HepG2 (cell line): ENCODE measurements around the gene TMEM87A. TPM values are rescaled to one million over a fixed set of nuclear protein-coding genes. Genes with fewer than 3 reads are reported as not detected.

Source experiments
- ATAC-seq: fragments of 200-7000 bp; cut with Tn5 transposase; 3 replicates; pipeline ENCODE4 v1.9.1; 2020; ENCODE audit warnings: mild to moderate bottlenecking, moderate library complexity
- BruUV-seq: library from RNA; stranded (reverse); fragments of 400-500 nt; replicated peaks from 2 replicates; lab custom pipeline; 2021; lab: Mats Ljungman, UMichigan
- CTCF ChIA-PET: fragments of 300-600 bp; formaldehyde crosslinking; extraction: SDS; loops from one replicate; lab custom pipeline; 2021; ENCODE audit warnings: low total read pairs, inconsistent platforms, low intra/inter-chr PET ratio; lab: Yijun Ruan, JAX
- POLR2A ChIA-PET: fragments of 350-600 bp; sonication (Branson Sonifier 250); formaldehyde crosslinking; loops from one replicate; lab custom pipeline; 2020; ENCODE audit warnings: antibody characterized with exemption, inconsistent platforms; lab: Yijun Ruan, JAX
- DNase-seq: peaks from one replicate; pipeline ENCODE4 v3.0.0-alpha.2; 2015; ENCODE audit warnings: low spot score
- FAIRE-seq: peaks from 3 replicates; lab custom pipeline; 2011; peaks lifted over from hg19 to GRCh38; lab: Jason Lieb, UNC
- H2AFZ ChIP-seq: one replicate; pipeline ENCODE4 v1.6.1; 2011; ENCODE audit warnings: low read length, inconsistent platforms
- H3K27ac ChIP-seq: fragments of 300-600 bp; 3 replicates; pipeline ENCODE4 v1.8.0; 2011; ENCODE audit warnings: mixed run types, mild to moderate bottlenecking, mixed read lengths, low read length, inconsistent platforms; ENCODE audit not compliant: insufficient read depth; ENCODE audit errors: extremely low read length
- H3K27me3 ChIP-seq, 2 experiments: fragments of 200-600 bp in 1 of 2; 2 replicates in 1 of 2; 3 replicates in 1 of 2; pipeline versions ENCODE4 v1.6.0 to v1.8.0; 2011; ENCODE audit warnings: low read length in 2 of 2, mild to moderate bottlenecking in 2 of 2, moderate library complexity in 2 of 2, inconsistent platforms in 1 of 2; ENCODE audit not compliant: insufficient read depth in 2 of 2, control insufficient read depth in 1 of 2
- H3K36me3 ChIP-seq, 2 experiments: fragments of 200-600 bp in 1 of 2; replicated peaks in 1 of 2; 2 replicates in 1 of 2; 3 replicates in 1 of 2; pipeline versions ENCODE4 v1.5.1 to v1.8.0; 2011; ENCODE audit warnings: low read length in 2 of 2, inconsistent platforms in 1 of 2; ENCODE audit not compliant: insufficient read depth in 2 of 2, control insufficient read depth in 1 of 2
- H3K4me1 ChIP-seq: 2 replicates; pipeline ENCODE4 v1.5.1; 2012; ENCODE audit warnings: low read length, inconsistent platforms; ENCODE audit not compliant: insufficient read depth
- H3K4me2 ChIP-seq: 2 replicates; pipeline ENCODE4 v1.6.0; 2011; ENCODE audit warnings: low read depth, low read length, inconsistent platforms
- H3K4me3 ChIP-seq, 3 experiments: fragments of 200-600 bp in 1 of 3; sonication (generic), shearing (Covaris generic) in 1 of 3; replicated peaks in 1 of 3; 2 replicates each; pipeline ENCODE4 v1.5.1; 2011 to 2016; ENCODE audit warnings: low read length in 3 of 3, inconsistent platforms in 2 of 3, low read depth in 2 of 3, mild to moderate bottlenecking in 2 of 3, control low read depth in 1 of 3, mixed read lengths in 1 of 3; ENCODE audit not compliant: insufficient read depth in 1 of 3
- H3K79me2 ChIP-seq: one replicate; pipeline ENCODE4 v1.6.1; 2011; ENCODE audit warnings: low read length, inconsistent platforms; ENCODE audit not compliant: insufficient read depth
- H3K9ac ChIP-seq: 2 replicates; pipeline ENCODE4 v1.6.0; 2011; ENCODE audit warnings: mild to moderate bottlenecking, low read depth, low read length, inconsistent platforms; ENCODE audit not compliant: insufficient read depth
- H3K9me3 ChIP-seq: 2 replicates; pipeline ENCODE4 v1.5.1; 2012; ENCODE audit warnings: mild to moderate bottlenecking, low read length
- H4K20me1 ChIP-seq: 2 replicates; pipeline ENCODE4 v1.6.0; 2011; ENCODE audit warnings: inconsistent platforms, mild to moderate bottlenecking, low read length, moderate library complexity; ENCODE audit not compliant: insufficient read depth
- CBFB ChIP-seq: sonication (generic); formaldehyde crosslinking; IDR thresholded peaks from 2 replicates; pipeline ENCODE4 v1.4.0; 2020; ENCODE audit warnings: missing genetic modification reagents
- DNMT3B ChIP-seq: conservative IDR thresholded peaks from 2 replicates; pipeline ENCODE4 v1.6.1; 2016; ENCODE audit warnings: missing biosample characterization, control low read depth
- ERF ChIP-seq: IDR thresholded peaks from 2 replicates; pipeline ENCODE4 v1.6.1; 2018; ENCODE audit warnings: missing biosample characterization, missing genetic modification reagents
- HDAC2 ChIP-seq: sonication (generic); formaldehyde crosslinking; IDR thresholded peaks from 2 replicates; pipeline ENCODE4 v1.4.0; 2020; ENCODE audit warnings: missing genetic modification reagents
- MTA3 ChIP-seq: sonication (generic); formaldehyde crosslinking; IDR thresholded peaks from 2 replicates; pipeline ENCODE4 v1.4.0; 2020; ENCODE audit warnings: missing genetic modification reagents
- NFE2L2 ChIP-seq: fragments of 150-350 bp; IDR thresholded peaks from 2 replicates; pipeline ENCODE4 v1.6.1; 2014; ENCODE audit warnings: low read length
- NR2F6 ChIP-seq, 2 experiments: IDR thresholded peaks; 2 replicates each; pipeline ENCODE4 v1.6.1; 2016; ENCODE audit warnings: antibody characterized with exemption in 1 of 2, mild to moderate bottlenecking in 1 of 2
- POGZ ChIP-seq: sonication (generic); formaldehyde crosslinking; IDR thresholded peaks from 2 replicates; pipeline ENCODE4 v1.4.0; 2020; ENCODE audit warnings: mild to moderate bottlenecking, missing genetic modification reagents
- SAP130 ChIP-seq: IDR thresholded peaks from 2 replicates; pipeline ENCODE4 v1.6.1; 2016; ENCODE audit warnings: low read depth
- SIN3A ChIP-seq: IDR thresholded peaks from 2 replicates; pipeline ENCODE4 v1.6.1; 2011; ENCODE audit warnings: low read depth, mild to moderate bottlenecking, control low read depth, low read length, borderline replicate concordance
- YEATS4 ChIP-seq: sonication (generic); formaldehyde crosslinking; IDR thresholded peaks from 2 replicates; pipeline ENCODE4 v1.4.0; 2020; ENCODE audit warnings: missing genetic modification reagents, borderline replicate concordance
- ZNF552 ChIP-seq: sonication (generic); formaldehyde crosslinking; IDR thresholded peaks from 2 replicates; pipeline ENCODE4 v1.9.0; 2022; ENCODE audit warnings: missing genetic modification reagents, mild to moderate bottlenecking, borderline replicate concordance
- ZNF644 ChIP-seq: IDR thresholded peaks from 2 replicates; pipeline ENCODE4 v1.6.1; 2016; ENCODE audit warnings: low read depth
- ZNF674 ChIP-seq: sonication (generic); formaldehyde crosslinking; IDR thresholded peaks from 2 replicates; pipeline ENCODE4 v1.5.0; 2020; ENCODE audit warnings: low read depth, mild to moderate bottlenecking, missing genetic modification reagents
- ZNF792 ChIP-seq: IDR thresholded peaks from 2 replicates; pipeline ENCODE4 v1.6.1; 2016
- ZNF879 ChIP-seq: sonication (generic); formaldehyde crosslinking; IDR thresholded peaks from 2 replicates; pipeline ENCODE4 v1.8.1; 2023; ENCODE audit warnings: missing genetic modification reagents
- WGBS: methylation state at CpG from one replicate; pipeline ENCODE4 v1.1.6; 2017; ENCODE audit warnings: low lambda C conversion rate; 5-methylcytosine and 5-hydroxymethylcytosine counted together
- in situ Hi-C: cut with HindIII; loops from 2 replicates; pipeline ENCODE4 v1.10.0; 2017; ENCODE audit warnings: low pct_unique_long_range_greater_than_20kb; ENCODE audit not compliant: extremely low pct_ligation_motif_present
- intact Hi-C: fragments of 100-400 bp; cut with micrococcal nuclease; formaldehyde crosslinking; loops from one replicate; pipeline ENCODE4 v1.10.0; 2022; ENCODE audit not compliant: unreplicated experiment
- polyA plus RNA-seq, 8 experiments: library from polyadenylated mRNA; depleted of rRNA in 3 of 8; stranded (reverse) in 7 of 8; unstranded in 1 of 8; fragments of >200 nt; fragmentation: Illumina TruSeq in 4 of 8; extraction: Trizol in 4 of 8; gene quantifications; 2 replicates each; pipeline versions ENCODE4 v1.2.1 to v1.2.3, GENCODE V29; 2011 to 2016; ENCODE audit warnings: low read depth in 4 of 8, missing spikeins in 1 of 8, mixed read lengths in 1 of 8; ENCODE audit not compliant: insufficient read depth in 1 of 8
- total RNA-seq, 5 experiments: library from RNA; depleted of rRNA; stranded (reverse); fragments of >200 nt; fragmentation: Illumina TruSeq; extraction: Trizol; gene quantifications; 2 replicates each; pipeline ENCODE4 v1.2.3, GENCODE V29; 2016; ENCODE audit warnings: low read depth in 1 of 5
- TF ChIP-seq, protein P1 (sequence below): sonication (generic); formaldehyde crosslinking; IDR thresholded peaks from 2 replicates; pipeline ENCODE4 v1.4.0; 2020; ENCODE audit warnings: missing genetic modification reagents, borderline replicate concordance
- TF ChIP-seq, protein P2 (sequence below): sonication (generic); formaldehyde crosslinking; IDR thresholded peaks from 2 replicates; pipeline ENCODE4 v1.4.0; 2020; ENCODE audit warnings: mild to moderate bottlenecking, missing genetic modification reagents
- TF ChIP-seq, protein P3 (sequence below): sonication (generic); formaldehyde crosslinking; IDR thresholded peaks from 2 replicates; pipeline ENCODE4 v1.5.0; 2020; ENCODE audit warnings: missing genetic modification reagents

The TMEM87A gene
- total and polyA plus RNA-seq, 2 of the 13 experiments (the other 11 are each of a cell fraction or from before 2014, with no cell fraction given): 20.2 to 42.8 TPM

DNA sequence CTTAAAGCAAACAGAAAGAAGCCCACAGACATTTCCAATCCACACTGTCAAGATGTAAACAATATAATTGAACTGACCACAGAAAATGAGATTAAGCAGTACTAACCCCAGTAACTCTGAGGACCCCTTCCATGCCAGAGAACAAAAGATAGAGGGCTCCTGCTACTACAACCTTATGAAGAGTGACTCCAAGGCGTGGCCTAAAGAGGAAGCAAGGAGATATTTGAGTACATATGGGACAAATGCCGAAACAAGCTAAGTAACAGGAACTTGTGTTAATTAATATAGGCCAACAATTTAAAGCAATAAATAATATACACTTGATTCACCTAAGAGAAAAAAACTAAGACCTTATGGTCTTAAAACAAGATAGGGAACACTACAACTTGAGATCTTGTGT, 40.1 kb downstream of the TMEM87A start (continued):
- TF ChIP-seq, protein P1, sequence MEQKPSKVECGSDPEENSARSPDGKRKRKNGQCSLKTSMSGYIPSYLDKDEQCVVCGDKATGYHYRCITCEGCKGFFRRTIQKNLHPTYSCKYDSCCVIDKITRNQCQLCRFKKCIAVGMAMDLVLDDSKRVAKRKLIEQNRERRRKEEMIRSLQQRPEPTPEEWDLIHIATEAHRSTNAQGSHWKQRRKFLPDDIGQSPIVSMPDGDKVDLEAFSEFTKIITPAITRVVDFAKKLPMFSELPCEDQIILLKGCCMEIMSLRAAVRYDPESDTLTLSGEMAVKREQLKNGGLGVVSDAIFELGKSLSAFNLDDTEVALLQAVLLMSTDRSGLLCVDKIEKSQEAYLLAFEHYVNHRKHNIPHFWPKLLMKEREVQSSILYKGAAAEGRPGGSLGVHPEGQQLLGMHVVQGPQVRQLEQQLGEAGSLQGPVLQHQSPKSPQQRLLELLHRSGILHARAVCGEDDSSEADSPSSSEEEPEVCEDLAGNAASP (CRISPR knock-in tag): no peak
- no peak for TF ChIP-seq POGZ (CRISPR knock-in tag)

DNA sequence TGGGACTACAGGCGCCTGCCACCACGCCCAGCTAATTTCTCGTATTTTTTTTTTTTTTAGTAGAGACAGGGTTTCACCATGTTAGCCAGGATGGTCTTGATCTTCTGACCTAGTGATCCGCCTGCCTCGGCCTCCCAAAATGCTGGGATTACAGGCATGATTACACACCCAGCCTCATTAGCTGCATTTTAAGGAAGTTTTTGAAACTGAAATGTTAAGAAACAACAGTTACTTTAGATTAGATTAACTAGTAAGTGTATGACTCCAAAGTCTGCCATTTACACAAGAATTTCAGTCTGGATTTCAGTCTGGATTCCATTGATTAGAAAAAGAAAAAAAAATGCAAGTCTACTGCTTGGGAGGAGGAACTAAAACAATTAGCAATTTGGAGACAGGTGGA, 40.6 kb downstream of the TMEM87A start:
- 76% methylated on average over 5 of the region's 5 CpGs for WGBS
- ATAC-seq: no peak
- no peak overlapping the region for H2AFZ ChIP-seq

More for the DNA sequence above, 40.6 kb downstream of the TMEM87A start:
- Histone ChIP-seq H3K27me3 (no peaks in the 10 kb centered on the region), H3K9me3 (no peaks in the 10 kb centered on the region), H3K9ac (no peak overlapping the region), H3K4me3 (no peak overlapping the region), H3K27ac (no peak overlapping the region), H3K79me2 (no peaks in the 10 kb centered on the region), H4K20me1 (no peaks in the 10 kb centered on the region), H3K36me3 (peaks cover 17 to 59% of the 10 kb centered on the region in 2 experiments)
- no peak for DNase-seq
- POLR2A ChIA-PET: no interaction called here
- intact Hi-C loops: no loop called here
- FAIRE-seq: no peak
- CTCF ChIA-PET: no interaction called here
- in situ Hi-C loops: no loop called here
- no peak for TF ChIP-seq HDAC2 (CRISPR knock-in tag)
- no peak for TF ChIP-seq ZNF644 (CRISPR knock-in tag)
- TF ChIP-seq NR2F6 (IDR thresholded peaks at IDR 0.05): no peak
- TF ChIP-seq NR2F6 (CRISPR knock-in tag; IDR thresholded peaks at IDR 0.05): no peak
- no peak for TF ChIP-seq ZNF674 (CRISPR knock-in tag)
- TF ChIP-seq ZNF552 (CRISPR knock-in tag): no peak
- no peak for TF ChIP-seq DNMT3B
- no peak for TF ChIP-seq ZNF879
- TF ChIP-seq CBFB (CRISPR knock-in tag): no peak
- TF ChIP-seq ZNF792: no peak
- no peak for TF ChIP-seq ERF (CRISPR knock-in tag)
- TF ChIP-seq, protein P2, sequence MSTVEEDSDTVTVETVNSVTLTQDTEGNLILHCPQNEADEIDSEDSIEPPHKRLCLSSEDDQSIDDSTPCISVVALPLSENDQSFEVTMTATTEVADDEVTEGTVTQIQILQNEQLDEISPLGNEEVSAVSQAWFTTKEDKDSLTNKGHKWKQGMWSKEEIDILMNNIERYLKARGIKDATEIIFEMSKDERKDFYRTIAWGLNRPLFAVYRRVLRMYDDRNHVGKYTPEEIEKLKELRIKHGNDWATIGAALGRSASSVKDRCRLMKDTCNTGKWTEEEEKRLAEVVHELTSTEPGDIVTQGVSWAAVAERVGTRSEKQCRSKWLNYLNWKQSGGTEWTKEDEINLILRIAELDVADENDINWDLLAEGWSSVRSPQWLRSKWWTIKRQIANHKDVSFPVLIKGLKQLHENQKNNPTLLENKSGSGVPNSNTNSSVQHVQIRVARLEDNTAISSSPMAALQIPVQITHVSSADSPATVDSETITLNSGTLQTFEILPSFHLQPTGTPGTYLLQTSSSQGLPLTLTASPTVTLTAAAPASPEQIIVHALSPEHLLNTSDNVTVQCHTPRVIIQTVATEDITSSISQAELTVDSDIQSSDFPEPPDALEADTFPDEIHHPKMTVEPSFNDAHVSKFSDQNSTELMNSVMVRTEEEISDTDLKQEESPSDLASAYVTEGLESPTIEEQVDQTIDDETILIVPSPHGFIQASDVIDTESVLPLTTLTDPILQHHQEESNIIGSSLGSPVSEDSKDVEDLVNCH (CRISPR knock-in tag): no peak
- TF ChIP-seq YEATS4 (CRISPR knock-in tag): no peak
- TF ChIP-seq MTA3 (CRISPR knock-in tag): no peak
- TF ChIP-seq, protein P3, sequence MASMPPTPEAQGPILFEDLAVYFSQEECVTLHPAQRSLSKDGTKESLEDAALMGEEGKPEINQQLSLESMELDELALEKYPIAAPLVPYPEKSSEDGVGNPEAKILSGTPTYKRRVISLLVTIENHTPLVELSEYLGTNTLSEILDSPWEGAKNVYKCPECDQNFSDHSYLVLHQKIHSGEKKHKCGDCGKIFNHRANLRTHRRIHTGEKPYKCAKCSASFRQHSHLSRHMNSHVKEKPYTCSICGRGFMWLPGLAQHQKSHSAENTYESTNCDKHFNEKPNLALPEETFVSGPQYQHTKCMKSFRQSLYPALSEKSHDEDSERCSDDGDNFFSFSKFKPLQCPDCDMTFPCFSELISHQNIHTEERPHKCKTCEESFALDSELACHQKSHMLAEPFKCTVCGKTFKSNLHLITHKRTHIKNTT (CRISPR knock-in tag): no peak
- no peak for TF ChIP-seq SAP130 (CRISPR knock-in tag)
- TF ChIP-seq SIN3A: no peak
- no peak for TF ChIP-seq NFE2L2
- TF ChIP-seq, all 625 proteins: peak for 0
- Histone ChIP-seq H3K4me2 (no peak overlapping the region), H3K4me1 (peaks cover 12% of the 10 kb centered on the region)
- BruUV-seq: no TSS peak
